EH (cell line): Measurements from ENCODE around the gene LYPD3.

Source experiments
- DNase-seq: peaks from one replicate; pipeline ENCODE4 v3.0.0-alpha.2; 2015; ENCODE audit warnings: low read depth

Gene LYPD3

DNA sequence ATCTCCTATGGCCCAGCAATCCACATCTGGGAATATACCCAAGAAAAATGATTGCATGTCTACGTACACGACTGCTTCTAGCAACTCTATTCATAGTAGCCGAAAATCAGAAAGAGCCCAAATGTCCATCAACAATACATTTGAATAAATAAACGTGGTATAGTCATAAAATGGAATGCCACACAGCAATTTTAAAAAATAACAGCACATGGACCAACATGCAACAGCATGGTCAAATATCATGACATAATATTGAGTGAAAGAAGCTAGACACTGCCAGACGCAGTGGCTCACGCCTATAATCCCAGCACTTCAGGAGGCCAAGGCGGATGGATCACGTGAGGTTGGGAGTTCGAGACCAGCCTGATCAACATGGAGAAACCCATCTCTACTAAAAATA lies 34.4 kb downstream of the LYPD3 start:
- DNase-seq: no peak

DNA sequence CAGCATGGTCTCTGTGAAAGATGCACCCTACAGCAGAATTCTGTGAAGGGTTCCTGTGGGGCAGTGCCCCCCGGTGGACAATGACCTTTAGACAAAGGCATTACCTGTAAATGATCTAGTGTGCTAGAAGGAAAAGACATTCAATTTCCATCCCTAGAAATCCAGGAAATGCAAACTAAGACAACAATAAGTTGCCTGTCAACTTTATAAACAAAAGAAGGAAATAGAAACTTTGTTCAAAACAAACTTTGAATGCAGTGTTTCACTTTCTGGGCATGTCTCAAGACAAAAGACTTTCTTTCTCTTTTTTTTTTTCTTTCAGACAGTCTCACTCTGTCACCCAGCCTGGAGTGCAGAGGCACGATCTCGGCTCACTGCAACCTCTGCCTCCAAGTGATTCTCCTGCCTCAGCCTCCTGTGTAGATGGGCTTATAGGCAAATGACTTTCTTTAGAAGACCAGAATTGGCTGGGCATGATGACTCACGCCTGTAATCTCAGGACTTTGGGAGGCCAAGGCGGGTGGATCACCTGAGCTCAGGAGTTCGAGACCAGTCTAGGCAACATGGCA lies 35.2 kb downstream of the LYPD3 start:
- DNase-seq: no peak

DNA sequence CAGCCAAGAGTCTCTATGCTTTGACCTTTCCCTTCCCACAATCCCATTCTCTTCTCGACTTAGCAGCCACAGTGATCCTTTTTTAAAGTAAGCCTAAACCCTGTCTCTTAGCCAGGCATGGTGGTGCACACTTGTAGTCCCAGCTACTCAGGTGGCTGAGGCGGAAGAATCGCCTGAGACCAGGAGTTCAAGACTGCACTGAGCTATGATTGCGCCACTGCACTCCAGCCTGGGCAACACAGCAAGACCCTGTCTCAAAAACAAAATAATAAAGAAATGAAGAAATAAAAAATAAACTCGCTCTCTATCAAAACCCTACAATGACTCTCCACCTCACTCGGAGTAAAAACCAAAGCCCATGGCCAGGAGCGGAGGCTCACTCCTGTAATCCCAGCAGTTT lies 36.0 kb downstream of the LYPD3 start:
- DNase-seq: no peak

DNA sequence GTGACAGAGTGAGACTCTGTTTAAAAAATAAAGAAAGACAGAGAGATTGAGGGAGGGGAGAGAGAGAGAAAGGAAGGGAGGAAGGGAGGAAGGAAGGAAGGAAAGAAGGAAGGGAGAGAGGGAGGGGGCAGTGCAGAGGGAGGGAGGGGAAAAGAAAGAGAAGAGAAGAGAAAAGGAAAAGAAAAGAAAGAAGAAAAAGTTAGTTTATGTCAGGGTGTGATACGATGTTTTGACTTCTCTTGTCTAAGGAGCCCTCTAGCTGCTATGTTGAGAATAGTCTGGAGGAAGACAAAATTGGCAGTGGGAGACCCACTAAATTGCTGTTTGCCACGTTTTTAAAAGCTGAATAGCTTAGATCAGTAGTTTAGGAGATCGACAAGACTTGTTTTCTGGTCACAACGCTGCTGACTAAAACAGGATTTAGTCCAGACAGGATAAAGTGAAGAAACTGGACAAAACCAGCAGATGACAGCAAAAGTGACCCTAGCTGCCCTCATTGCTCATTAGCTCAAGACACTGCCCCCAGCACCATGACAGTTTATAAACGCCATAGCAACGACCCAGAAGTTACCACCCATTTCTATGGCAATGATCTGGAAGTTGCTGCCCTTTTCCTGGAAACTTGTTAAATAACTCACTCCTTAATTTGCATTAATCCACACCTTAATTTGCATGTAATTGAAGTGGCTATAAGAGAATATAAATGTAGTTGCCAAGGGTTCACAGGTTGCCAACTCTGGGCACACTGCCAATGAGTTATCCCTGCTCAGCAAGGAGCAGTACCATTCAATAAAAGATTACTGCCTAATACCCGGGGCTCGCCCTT lies 39.6 kb downstream of the LYPD3 start:
- peak; percentile 34 for DNase-seq

DNA sequence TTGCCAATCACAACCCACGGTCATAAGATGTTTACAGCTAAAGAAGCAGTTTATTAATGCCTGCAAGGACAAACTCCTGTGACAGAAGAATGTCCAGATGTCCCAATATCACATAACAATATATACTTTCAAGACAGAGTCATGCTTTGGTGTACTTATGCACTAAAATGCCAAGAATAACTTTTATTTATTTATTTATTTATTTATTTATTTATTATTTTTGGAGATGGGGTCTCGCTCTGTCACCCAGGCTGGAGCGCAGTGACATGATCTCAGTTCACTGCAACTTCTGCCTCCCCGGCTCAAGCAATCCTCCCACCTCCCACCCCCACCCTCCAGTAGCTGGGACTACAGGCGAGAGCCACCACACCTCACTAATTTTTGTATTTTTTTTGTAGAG lies 41.6 kb downstream of the LYPD3 start:
- no peak for DNase-seq

DNA sequence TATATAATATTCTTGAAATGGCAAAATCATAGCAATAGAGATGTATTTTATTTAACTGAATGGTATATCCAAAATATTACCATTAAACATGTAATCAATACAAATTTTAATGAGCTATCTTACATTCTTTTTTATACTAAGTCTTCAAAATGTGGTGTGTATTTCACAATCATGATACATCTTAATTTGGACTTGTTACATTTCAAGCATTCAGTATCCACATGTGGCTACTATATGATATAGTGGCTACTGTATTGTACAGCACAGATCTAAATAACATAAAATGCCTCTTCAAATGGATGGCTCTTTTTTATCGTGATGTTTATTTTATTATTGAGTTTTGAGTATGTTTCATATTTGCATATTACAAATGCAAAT lies 42.7 kb downstream of the LYPD3 start:
- no peak for DNase-seq

DNA sequence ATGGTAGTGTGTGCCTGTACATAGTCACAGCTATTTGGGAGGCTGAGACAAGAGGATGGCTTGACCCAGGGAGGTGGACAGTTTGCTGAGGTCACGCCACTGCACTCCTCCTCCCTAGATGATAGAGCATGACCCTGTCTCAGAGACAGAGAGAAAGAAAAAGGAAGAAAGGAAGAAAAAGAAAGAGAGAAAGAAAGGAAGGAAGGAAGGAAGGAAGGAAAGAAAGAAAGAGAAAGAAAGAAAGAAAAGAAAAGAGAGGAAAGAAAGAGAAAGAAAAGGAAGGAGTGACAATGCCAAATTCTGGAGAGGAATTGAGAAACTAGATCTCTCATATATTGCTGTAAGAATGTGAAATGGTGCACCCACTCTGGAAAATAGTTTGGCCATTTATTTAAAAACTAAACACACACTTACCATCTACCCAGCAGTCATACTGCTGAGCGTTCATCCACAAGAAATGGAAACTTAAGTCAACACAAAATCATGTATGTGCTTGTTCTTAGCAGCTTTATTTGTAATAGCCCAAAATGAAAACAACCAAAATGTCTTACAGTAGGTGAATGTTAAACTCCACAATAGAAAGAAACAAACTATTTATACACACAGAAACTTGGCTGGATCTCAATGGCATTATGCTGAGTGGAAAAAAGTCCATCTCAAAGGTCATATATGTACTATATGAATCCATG lies 43.3 kb downstream of the LYPD3 start:
- no peak for DNase-seq

DNA sequence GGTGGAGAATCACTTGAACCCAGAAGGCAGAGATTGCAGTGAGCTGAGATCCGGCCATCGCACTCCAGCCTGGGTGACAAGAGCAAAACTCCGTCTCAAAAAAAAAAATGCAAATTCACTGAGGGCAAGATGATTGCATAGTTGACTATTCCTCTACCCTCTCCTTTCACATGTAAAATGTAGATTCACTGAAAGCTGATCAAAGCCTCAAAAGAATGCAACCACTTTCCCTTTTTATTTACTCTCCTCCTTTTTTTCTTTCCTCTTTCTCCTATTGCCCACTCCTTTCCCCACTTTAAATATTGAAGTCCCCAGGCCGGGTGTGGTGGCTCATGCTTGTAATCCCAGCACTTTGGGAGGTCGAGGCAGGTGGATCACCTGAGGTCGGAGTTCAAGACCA lies 44.5 kb downstream of the LYPD3 start:
- DNase-seq: no peak

DNA sequence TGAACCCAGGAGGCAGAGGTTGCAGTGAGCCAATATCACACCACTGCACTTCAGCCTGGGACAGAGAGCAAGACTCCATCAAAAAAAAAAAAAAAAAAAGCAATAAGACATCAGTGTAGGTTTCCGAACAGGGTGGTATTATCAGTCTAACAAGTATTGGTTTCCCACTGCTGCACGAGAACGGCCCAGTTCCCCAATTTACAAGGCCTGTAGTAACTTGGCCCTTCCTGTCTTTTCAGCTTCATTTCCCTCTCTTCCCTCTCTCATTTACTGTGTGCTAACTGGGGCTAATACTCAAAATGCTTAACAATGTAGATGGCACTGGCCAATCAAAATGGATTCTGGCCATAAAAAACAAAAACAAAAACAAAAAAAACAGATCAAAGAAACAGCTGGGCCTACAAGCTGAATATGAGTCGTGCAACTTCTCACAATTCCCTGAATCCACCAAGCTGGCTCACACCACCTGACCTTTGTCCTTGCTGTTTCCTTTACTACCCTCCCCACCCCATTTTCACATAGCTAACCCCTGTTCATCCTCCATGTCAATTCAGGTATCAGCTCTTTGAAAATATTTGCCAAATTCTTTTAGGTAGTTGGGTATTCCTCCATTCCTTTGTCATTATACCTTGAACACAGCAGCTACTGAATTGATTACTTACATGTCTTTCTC lies 48.3 kb downstream of the LYPD3 start:
- DNase-seq: no peak

DNA sequence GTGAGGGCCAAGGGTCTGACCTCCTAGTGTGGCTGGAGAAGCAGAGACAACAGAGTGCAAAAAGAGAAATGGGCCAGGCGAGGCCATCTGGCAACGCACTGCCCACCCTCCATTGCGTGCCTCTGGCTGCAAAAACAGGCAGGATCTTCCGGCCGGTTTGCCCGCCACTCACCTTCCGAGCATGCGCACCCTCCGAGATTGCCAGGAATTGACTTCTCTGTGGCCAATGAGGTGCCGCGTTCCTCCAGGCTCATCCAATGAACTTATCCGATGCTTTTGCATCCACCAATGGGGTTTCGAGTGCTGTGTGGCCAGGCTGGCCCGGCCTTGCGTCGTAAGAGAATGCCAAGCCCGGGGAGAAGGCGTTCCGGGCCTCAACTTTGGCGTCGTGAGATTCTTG lies 50.9 kb downstream of the LYPD3 start, which contains the start of gene TEX101:
Gene TEX101, plus strand, starts transcription at position 337 of the 400 bp plus-strand sequence. CDS start 1,030 bp downstream, outside the sequence.
- DNase-seq: no peak

DNA sequence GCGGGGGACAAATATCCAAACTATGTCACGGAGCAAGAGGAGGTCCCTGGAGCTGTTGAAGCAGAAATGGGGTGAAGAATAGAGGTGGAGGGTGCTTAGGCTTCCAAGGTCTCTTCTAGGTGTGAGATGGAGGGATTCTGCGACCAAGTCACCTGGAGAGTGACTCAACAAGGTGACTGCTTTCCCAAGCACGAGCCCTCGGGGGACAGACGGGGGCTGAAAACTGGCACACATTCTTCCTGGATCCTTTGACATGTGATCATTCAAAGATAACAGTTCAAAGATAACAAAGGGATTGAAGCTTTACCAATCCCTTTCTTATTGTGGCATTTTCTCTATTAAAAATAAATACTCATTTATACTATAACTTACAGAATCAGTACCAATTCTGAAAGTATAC lies 53.0 kb downstream of the LYPD3 start:
- DNase-seq: no peak
